GM10266 (cell line): ENCODE data around the gene INTS13.

Source experiments
- DNase-seq: peaks from one replicate; pipeline ENCODE4 v3.0.0; 2012; ENCODE audit errors: extremely low spot score
- TF ChIP-seq, protein P1 (sequence below): IDR thresholded peaks from 2 replicates; pipeline ENCODE4 v1.5.1; 2012; ENCODE audit warnings: mild to moderate bottlenecking, low read depth; ENCODE audit not compliant: control insufficient read depth, insufficient read depth; ENCODE audit errors: missing control alignments

The INTS13 gene

DNA sequence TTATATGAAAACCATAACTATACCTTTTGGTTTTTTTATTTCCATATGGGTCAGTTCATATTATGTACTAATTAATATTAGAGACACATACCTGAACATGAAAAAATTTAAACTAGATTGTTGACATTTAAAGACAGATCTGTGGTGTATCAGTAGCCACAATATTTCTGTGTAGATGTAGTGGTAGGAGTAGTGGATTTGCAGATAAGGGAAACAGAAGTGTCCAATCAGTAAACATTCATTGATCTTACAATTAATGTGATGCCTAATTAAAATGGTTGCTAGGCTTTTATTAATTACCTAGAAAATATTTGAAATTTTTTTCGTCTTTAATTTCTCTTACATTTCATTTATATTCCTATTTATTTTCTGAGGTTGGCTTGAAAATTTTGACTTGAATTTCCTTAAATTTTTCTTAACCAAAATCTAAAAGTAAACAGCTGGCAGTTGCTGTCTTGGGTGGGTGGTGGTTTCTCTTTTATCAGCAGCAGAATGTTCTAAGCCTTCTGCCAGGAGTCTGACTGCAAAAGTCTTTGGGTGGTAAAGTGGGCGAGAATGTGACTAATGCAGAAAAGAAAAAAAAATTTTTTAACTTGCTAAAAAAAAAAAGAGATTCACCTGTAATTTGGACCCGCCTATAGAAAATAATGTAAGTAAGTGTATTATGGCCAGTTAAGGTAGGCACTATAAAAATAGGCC is 2.9 kb upstream of the INTS13 start:
- no peak for DNase-seq
- TF ChIP-seq, protein P1, sequence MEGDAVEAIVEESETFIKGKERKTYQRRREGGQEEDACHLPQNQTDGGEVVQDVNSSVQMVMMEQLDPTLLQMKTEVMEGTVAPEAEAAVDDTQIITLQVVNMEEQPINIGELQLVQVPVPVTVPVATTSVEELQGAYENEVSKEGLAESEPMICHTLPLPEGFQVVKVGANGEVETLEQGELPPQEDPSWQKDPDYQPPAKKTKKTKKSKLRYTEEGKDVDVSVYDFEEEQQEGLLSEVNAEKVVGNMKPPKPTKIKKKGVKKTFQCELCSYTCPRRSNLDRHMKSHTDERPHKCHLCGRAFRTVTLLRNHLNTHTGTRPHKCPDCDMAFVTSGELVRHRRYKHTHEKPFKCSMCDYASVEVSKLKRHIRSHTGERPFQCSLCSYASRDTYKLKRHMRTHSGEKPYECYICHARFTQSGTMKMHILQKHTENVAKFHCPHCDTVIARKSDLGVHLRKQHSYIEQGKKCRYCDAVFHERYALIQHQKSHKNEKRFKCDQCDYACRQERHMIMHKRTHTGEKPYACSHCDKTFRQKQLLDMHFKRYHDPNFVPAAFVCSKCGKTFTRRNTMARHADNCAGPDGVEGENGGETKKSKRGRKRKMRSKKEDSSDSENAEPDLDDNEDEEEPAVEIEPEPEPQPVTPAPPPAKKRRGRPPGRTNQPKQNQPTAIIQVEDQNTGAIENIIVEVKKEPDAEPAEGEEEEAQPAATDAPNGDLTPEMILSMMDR, result no peak

DNA sequence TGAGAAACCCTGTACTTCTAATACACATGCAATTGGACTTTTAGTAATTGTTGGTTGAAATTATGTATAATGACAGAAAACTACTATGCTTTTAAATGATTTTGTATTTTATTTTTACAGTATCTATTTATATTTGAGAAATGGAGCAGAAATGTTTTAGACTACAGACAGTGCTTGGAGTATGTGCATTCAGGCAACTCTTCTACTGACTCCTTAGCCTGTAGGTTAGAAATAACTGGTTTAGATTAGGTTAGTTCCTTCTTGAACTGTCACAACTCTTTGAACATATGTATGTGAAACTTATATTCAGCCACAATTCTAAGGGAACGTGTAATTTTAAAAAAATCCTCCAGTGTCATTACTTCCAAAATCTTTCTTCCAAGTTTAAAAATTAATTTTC is 2.2 kb upstream of the INTS13 start:
- DNase-seq, result no peak
- TF ChIP-seq, protein P1, result no peak

DNA sequence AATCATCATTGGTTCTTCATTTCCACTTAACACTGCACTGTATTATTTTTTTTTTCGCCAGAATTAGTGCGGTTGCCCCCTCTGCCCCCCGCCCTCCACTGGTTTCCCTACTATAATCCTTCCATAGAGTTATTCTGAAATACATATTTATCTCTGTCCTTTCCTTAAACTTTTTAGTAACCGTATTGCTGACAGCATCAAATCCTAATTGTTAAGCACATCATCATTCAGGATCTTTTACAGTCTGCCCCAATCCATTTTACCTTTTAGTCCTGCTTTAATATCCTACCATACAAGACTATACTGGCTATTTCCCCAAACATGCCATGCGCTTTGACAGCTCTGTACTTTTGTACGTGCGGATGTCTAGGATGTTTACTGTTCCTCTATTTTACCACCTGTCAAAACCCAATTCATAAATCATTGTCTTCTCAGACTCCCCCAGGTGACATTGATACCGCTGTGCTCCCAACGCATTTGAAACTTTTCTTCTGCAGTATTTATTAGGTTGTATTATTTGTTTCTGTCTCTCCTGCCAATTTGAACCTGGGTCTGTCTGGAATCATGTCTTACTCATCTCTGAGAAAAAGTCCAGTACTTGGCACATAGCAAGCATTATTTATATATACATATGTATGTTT is 1.5 kb upstream of the INTS13 start:
- TF ChIP-seq, protein P1, result no peak
- DNase-seq, result no peak

DNA sequence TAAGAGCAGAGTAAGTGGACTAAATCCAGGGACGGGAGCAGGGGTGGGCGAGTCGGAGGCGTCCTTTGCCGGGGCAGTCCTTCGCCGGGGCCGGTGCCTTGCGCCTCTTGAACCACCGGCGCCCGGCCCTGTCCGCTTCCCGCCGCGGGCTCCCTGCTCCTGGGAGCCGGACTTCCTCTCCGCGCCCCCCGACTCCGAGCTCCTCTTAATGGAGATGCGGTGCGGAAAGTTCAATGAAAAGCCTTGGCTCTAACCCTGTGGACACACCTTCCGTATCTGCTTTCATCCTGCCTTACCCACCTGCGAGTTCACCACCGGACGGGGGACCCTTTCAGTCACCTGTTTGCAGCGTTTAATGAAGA is 901 bp upstream of the INTS13 start:
- TF ChIP-seq, protein P1, result no peak
- DNase-seq, result no peak

DNA sequence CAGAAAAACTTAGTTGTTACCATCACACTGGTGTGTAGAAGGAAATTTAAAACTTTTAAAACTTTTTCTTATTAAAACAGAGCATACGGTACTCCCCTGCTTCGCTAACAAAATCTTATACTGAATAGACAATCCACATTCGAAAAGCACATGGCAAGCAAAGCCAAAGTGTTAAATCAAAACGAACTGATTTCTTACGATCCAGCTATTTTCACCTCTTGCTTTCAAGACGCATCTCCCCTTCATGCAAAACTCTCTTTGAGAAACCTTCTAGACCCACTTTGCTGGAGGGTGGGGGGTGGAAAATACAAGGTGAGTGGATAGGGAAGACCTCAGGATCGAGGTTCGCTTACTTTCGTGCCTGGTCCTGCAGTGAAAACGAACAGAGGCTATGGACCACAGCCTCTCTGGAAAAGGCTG is 328 bp downstream of the INTS13 start:
- no peak for DNase-seq
- TF ChIP-seq, protein P1, result no peak

DNA sequence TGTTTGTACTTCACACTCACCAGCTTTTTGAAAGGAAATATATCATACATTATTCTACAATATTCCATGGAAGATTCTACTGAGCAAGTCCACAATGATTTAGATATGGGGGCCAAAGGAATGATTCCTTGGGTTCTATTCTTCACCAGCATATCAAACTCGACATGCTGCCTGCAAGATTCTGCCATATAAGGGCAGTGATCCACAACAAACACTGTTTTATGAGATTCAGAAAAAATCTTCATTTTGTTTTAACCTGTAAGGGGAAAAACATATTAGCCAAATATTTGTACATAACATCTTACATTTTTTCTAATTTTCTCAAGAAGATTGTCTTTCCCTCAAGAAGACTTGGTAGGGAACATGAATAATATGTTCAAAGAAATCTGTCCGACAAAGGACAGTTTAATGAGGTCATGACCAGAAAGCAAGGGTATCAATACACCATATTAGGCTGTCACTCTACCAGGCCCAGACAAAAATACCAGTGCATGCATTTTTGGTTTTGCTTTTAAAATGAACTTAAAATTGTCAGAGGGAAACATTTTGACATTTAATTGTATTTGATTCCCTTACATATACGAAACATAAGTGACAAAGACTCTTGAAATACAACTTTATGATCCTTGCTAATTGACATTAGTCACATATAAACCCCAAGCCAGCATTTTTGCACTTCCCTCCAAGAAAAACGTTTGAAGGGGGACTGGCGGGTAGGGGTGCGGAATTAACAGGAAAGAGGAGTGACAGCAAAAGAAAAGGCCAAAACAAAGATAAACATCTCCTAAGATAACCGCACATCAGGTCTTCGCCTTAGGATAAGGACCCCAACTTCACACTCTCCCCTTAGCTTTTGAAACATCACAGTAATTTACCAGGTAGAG is 980 bp downstream of the INTS13 start:
- TF ChIP-seq, protein P1, result no peak
- no peak for DNase-seq
